Thoracic aorta (tissue), 2 donors: ENCODE results near the gene KCNQ5. TPM values are rescaled to one million over a fixed set of nuclear protein-coding genes. Genes with fewer than 3 reads are reported as not detected.

Source experiments
- ATAC-seq: fragments of 150-250 bp; one replicate; pipeline ENCODE4 v1.8.0; 2017; ENCODE audit warnings: low read depth; ENCODE audit not compliant: insufficient number of reproducible peaks, low FRiP score
- DNase-seq: peaks from one replicate; pipeline ENCODE4 v3.0.0-alpha.2; 2020; ENCODE audit warnings: low spot score
- H3K27ac ChIP-seq, 2 donors: fragments of 200-600 bp; sonication (generic); 1 replicate in 1 of 2; 2 replicates in 1 of 2; pipeline ENCODE4 v1.5.1; 2016; ENCODE audit warnings: mild to moderate bottlenecking in 2 of 2, moderate library complexity in 2 of 2
- H3K27me3 ChIP-seq: fragments of 200-600 bp; sonication (generic); replicated peaks from 2 replicates; pipeline ENCODE4 v1.6.0; 2016; ENCODE audit warnings: mild to moderate bottlenecking; ENCODE audit not compliant: insufficient read depth
- H3K36me3 ChIP-seq: fragments of 200-600 bp; sonication (generic); one replicate; pipeline ENCODE4 v1.5.1; 2016
- H3K4me1 ChIP-seq, 2 donors: fragments of 200-600 bp; sonication (generic); 1 replicate in 1 of 2; 2 replicates in 1 of 2; pipeline versions ENCODE4 v1.5.1 to v1.6.0; 2016; ENCODE audit warnings: low read depth in 2 of 2, mild to moderate bottlenecking in 1 of 2; ENCODE audit not compliant: control insufficient read depth in 1 of 2
- H3K4me3 ChIP-seq: fragments of 200-600 bp; sonication (generic); 2 replicates; pipeline ENCODE4 v1.5.1; 2016; ENCODE audit warnings: mild to moderate bottlenecking
- H3K9me3 ChIP-seq: fragments of 200-600 bp; sonication (generic); 2 replicates; pipeline ENCODE4 v1.5.1; 2016
- CTCF ChIP-seq: fragments of 200-600 bp; sonication (generic); IDR thresholded peaks from one replicate; pipeline ENCODE4 v1.5.1; 2019; ENCODE audit warnings: antibody characterized with exemption
- total RNA-seq, 2 donors: library from RNA; depleted of rRNA; stranded (reverse); fragments of >200 nt; gene quantifications; one replicate each; pipeline versions ENCODE4 v1.1.0 to v1.2.3, GENCODE V29; 2016

KCNQ5 gene
- total RNA-seq, 2 donors from 2014 or later, result 7.3 to 8.5 TPM

- Histone ChIP-seq H3K4me1 (peaks cover 0 to 19% of the 10 kb centered on the region in 2 donors), H3K36me3 (no peaks in the 10 kb centered on the region), H3K27ac (no peak overlapping the region), H3K4me3 (no peak overlapping the region), H3K27me3 (no peaks in the 10 kb centered on the region), H3K9me3 (no peaks in the 10 kb centered on the region)
- ATAC-seq (no peak), DNase-seq (no peak)
- no peak for TF ChIP-seq CTCF
Observed at GRCh38 chr6:72742001-72742673, 120.3 kb downstream of the KCNQ5 start.

- ATAC-seq (no peak), DNase-seq (no peak)
- H3K27ac ChIP-seq, result no peak overlapping the region
- no peaks in the 10 kb centered on the region for H3K9me3 ChIP-seq
- H3K27me3 ChIP-seq, result no peaks in the 10 kb centered on the region
- H3K36me3 ChIP-seq, result no peaks in the 10 kb centered on the region
- no peak for TF ChIP-seq CTCF
- no peak overlapping the region for H3K4me3 ChIP-seq
- peaks cover 3 to 39% of the 10 kb centered on the region in 2 donors for H3K4me1 ChIP-seq
Observed at GRCh38 chr6:72746276-72746675, 124.4 kb downstream of the KCNQ5 start.

- peaks cover 3 to 41% of the 10 kb centered on the region in 2 donors for H3K4me1 ChIP-seq
- H3K4me3 ChIP-seq, result no peak overlapping the region
- H3K27me3 ChIP-seq, result no peaks in the 10 kb centered on the region
- H3K27ac ChIP-seq, result no peak overlapping the region
- no peaks in the 10 kb centered on the region for H3K9me3 ChIP-seq
- H3K36me3 ChIP-seq, result no peaks in the 10 kb centered on the region
- ATAC-seq, result peak; percentile 96
- no peak for TF ChIP-seq CTCF
- DNase-seq, result no peak
Observed at GRCh38 chr6:72748759-72749158, 126.9 kb downstream of the KCNQ5 start.

- Histone ChIP-seq H3K27me3 (no peaks in the 10 kb centered on the region), H3K4me3 (no peak overlapping the region), H3K9me3 (no peaks in the 10 kb centered on the region), H3K4me1 (peaks cover 12 to 28% of the 10 kb centered on the region in 2 donors), H3K36me3 (no peaks in the 10 kb centered on the region), H3K27ac (no peak overlapping the region)
- DNase-seq (no peak), ATAC-seq (no peak)
- no peak for TF ChIP-seq CTCF
Observed at GRCh38 chr6:72755752-72756151, 133.9 kb downstream of the KCNQ5 start.

GRCh38 chr6:72757048-72757447 lies 135.2 kb downstream of the KCNQ5 start:
- H3K4me3 ChIP-seq, result no peak overlapping the region
- H3K4me1 ChIP-seq, result peaks cover 9 to 24% of the 10 kb centered on the region in 2 donors
- ATAC-seq (no peak), DNase-seq (no peak)
- H3K36me3 ChIP-seq, result no peaks in the 10 kb centered on the region
- H3K27ac ChIP-seq, result no peak overlapping the region
- TF ChIP-seq CTCF, result no peak
- H3K9me3 ChIP-seq, result no peaks in the 10 kb centered on the region
- H3K27me3 ChIP-seq, result no peaks in the 10 kb centered on the region
